ENCODE results near the gene BBIP1. TPM values are rescaled to one million over a fixed set of nuclear protein-coding genes. Genes with fewer than 3 reads are reported as not detected.

BBIP1 gene
- total RNA-seq, 1 donor, result 38.1 TPM

GRCh38 chr10:110863956-110864355 is 55.0 kb downstream of the BBIP1 start:
- DNase-seq (ENCODE audit: low read depth), result no peak
- no peak overlapping the region for H3K4me3 ChIP-seq (ENCODE audit: low read depth, low read length)
- no peak for TF ChIP-seq CTCF (IDR thresholded peaks at IDR 0.05; ENCODE audit: insufficient read depth, low read length)

GRCh38 chr10:110863361-110863760 is 55.6 kb downstream of the BBIP1 start:
- no peak for DNase-seq (ENCODE audit: low read depth)
- H3K4me3 ChIP-seq (ENCODE audit: low read depth, low read length), result no peak overlapping the region
- TF ChIP-seq CTCF (IDR thresholded peaks at IDR 0.05; ENCODE audit: insufficient read depth, low read length), result no peak

- no peak for DNase-seq (ENCODE audit: low read depth)
- no peak for TF ChIP-seq CTCF (IDR thresholded peaks at IDR 0.05; ENCODE audit: insufficient read depth, low read length)
- H3K4me3 ChIP-seq (ENCODE audit: low read depth, low read length), result no peak overlapping the region
These were observed 56.0 kb downstream of the BBIP1 start for GRCh38 chr10:110862961-110863360.

GRCh38 chr10:110861930-110862649 is 56.9 kb downstream of the BBIP1 start:
- no peak overlapping the region for H3K4me3 ChIP-seq (ENCODE audit: low read depth, low read length)
- TF ChIP-seq CTCF (IDR thresholded peaks at IDR 0.05; ENCODE audit: insufficient read depth, low read length), result no peak
- DNase-seq (ENCODE audit: low read depth), result no peak

- TF ChIP-seq CTCF (IDR thresholded peaks at IDR 0.05; ENCODE audit: insufficient read depth, low read length), result no peak
- no peak for DNase-seq (ENCODE audit: low read depth)
- H3K4me3 ChIP-seq (ENCODE audit: low read depth, low read length), result no peak overlapping the region
These were observed 57.5 kb downstream of the BBIP1 start for GRCh38 chr10:110861476-110861875.

GRCh38 chr10:110860576-110861241 is 58.3 kb downstream of the BBIP1 start:
- no peak overlapping the region for H3K4me3 ChIP-seq (ENCODE audit: low read depth, low read length)
- DNase-seq (ENCODE audit: low read depth), result no peak
- no peak for TF ChIP-seq CTCF (IDR thresholded peaks at IDR 0.05; ENCODE audit: insufficient read depth, low read length)

Measured in fibroblast of the aortic adventitia (primary cell).